Retinal pigment epithelial cell (primary cell): Measurements from ENCODE around the gene KLHDC3.
"Not testable (repeated sequence)": the region's sequence is repeated elsewhere in the genome, so short reads cannot be mapped to it uniquely, and the experiment has no call there.

Experiments
- DNase-seq: peaks from one replicate; pipeline ENCODE4 v3.0.0-alpha.2; 2010; ENCODE audit warnings: low read depth
- H3K4me3 ChIP-seq: 2 replicates; pipeline ENCODE4 v1.5.1; 2011; ENCODE audit warnings: mild to moderate bottlenecking, low read length, control low read depth, moderate library complexity
- CTCF ChIP-seq: conservative IDR thresholded peaks from 2 replicates; pipeline ENCODE4 v1.5.1; 2011; ENCODE audit warnings: low read depth, low read length, control low read depth, inconsistent platforms

The KLHDC3 gene

GRCh38 chr6:42989923-42990322 lies 24.1 kb upstream of the KLHDC3 start:
- DNase-seq: no peak
- H3K4me3 ChIP-seq: no peak overlapping the region
- TF ChIP-seq CTCF: no peak

GRCh38 chr6:42993445-42993844 lies 20.6 kb upstream of the KLHDC3 start:
- TF ChIP-seq CTCF: no peak
- DNase-seq: no peak
- H3K4me3 ChIP-seq: no peak overlapping the region

GRCh38 chr6:42996513-42996912 lies 17.5 kb upstream of the KLHDC3 start:
- no peak for DNase-seq
- H3K4me3 ChIP-seq: no peak overlapping the region
- peak; percentile 9 for TF ChIP-seq CTCF

GRCh38 chr6:42998205-42998604 lies 15.8 kb upstream of the KLHDC3 start:
- not testable (repeated sequence) for DNase-seq, H3K4me3 ChIP-seq

GRCh38 chr6:43001843-43002242 lies 12.2 kb upstream of the KLHDC3 start:
- no peak for TF ChIP-seq CTCF
- DNase-seq: no peak

GRCh38 chr6:43005844-43006243 lies 8.2 kb upstream of the KLHDC3 start:
- TF ChIP-seq CTCF: no peak
- H3K4me3 ChIP-seq: no peak overlapping the region
- no peak for DNase-seq

More at GRCh38 chr6:43001843-43002242, 12.2 kb upstream of the KLHDC3 start:
- H3K4me3 ChIP-seq: no peak overlapping the region

GRCh38 chr6:43006251-43006650 lies 7.8 kb upstream of the KLHDC3 start:
- no peak overlapping the region for H3K4me3 ChIP-seq
- no peak for TF ChIP-seq CTCF
- no peak for DNase-seq

GRCh38 chr6:43007126-43007525 lies 6.9 kb upstream of the KLHDC3 start:
- H3K4me3 ChIP-seq: no peak overlapping the region
- no peak for DNase-seq
- no peak for TF ChIP-seq CTCF
